GM23338 (cell line): ENCODE data around the gene EP400. TPM values are rescaled to one million over a fixed set of nuclear protein-coding genes. Genes with fewer than 3 reads are reported as not detected.

Experiments
- ATAC-seq: fragments of 200-7000 bp; cut with Tn5 transposase; 3 replicates; pipeline ENCODE4 v1.9.1; 2020
- DNase-seq: peaks from one replicate; pipeline ENCODE4 v3.0.0-alpha.2; 2015; ENCODE audit warnings: low spot score
- H2AFZ ChIP-seq: fragments of 200-600 bp; sonication (generic); 2 replicates; pipeline ENCODE4 v1.8.0; 2016; ENCODE audit warnings: antibody characterized with exemption, mild to moderate bottlenecking, moderate library complexity
- H3F3A ChIP-seq: fragments of 200-600 bp; sonication (generic); replicated peaks from 2 replicates; pipeline ENCODE4 v1.8.0; 2017; ENCODE audit warnings: antibody characterized with exemption, mixed run types, low read depth
- H3K27ac ChIP-seq: fragments of 200-600 bp; sonication (generic); 2 replicates; pipeline ENCODE4 v1.6.1; 2016; ENCODE audit warnings: low read depth
- H3K27me3 ChIP-seq: fragments of 200-600 bp; sonication (generic); 2 replicates; pipeline ENCODE4 v1.8.0; 2016; ENCODE audit warnings: mild to moderate bottlenecking, mixed run types, moderate library complexity; ENCODE audit not compliant: insufficient read depth
- H3K36me3 ChIP-seq: fragments of 200-600 bp; sonication (generic); 2 replicates; pipeline ENCODE4 v1.8.0; 2016; ENCODE audit warnings: mild to moderate bottlenecking; ENCODE audit not compliant: insufficient read depth
- H3K4me1 ChIP-seq: fragments of 200-600 bp; sonication (generic); 2 replicates; pipeline ENCODE4 v1.8.0; 2016; ENCODE audit warnings: mild to moderate bottlenecking, moderate library complexity; ENCODE audit not compliant: insufficient read depth
- H3K4me2 ChIP-seq: fragments of 200-600 bp; sonication (generic); 2 replicates; pipeline ENCODE4 v1.7.1; 2017; ENCODE audit warnings: mixed run types
- H3K4me3 ChIP-seq: fragments of 200-600 bp; sonication (generic); 2 replicates; pipeline ENCODE4 v1.6.1; 2016; ENCODE audit warnings: mixed run types
- H3K79me2 ChIP-seq: fragments of 200-600 bp; sonication (generic); replicated peaks from 2 replicates; pipeline ENCODE4 v1.8.0; 2017; ENCODE audit warnings: mild to moderate bottlenecking; ENCODE audit not compliant: insufficient read depth
- H3K9me2 ChIP-seq: fragments of 200-600 bp; sonication (generic); 2 replicates; pipeline ENCODE4 v1.8.0; 2017; ENCODE audit not compliant: insufficient read depth
- H4K20me1 ChIP-seq: fragments of 200-600 bp; sonication (generic); replicated peaks from 2 replicates; pipeline ENCODE4 v1.8.0; 2017; ENCODE audit warnings: mild to moderate bottlenecking; ENCODE audit not compliant: insufficient read depth
- H3K27ac Mint-ChIP-seq: 2 replicates; pipeline ENCODE4 v1.8.0; 2020; ENCODE audit warnings: inconsistent platforms, mild to moderate bottlenecking, moderate library complexity, mixed read lengths
- H3K27me3 Mint-ChIP-seq: 3 replicates; pipeline ENCODE4 v1.8.0; 2022; ENCODE audit warnings: low read depth, mild to moderate bottlenecking, moderate library complexity, mixed read lengths, inconsistent platforms; ENCODE audit not compliant: insufficient read depth, poor library complexity
- H3K36me3 Mint-ChIP-seq: 3 replicates; pipeline ENCODE4 v1.8.0; 2021; ENCODE audit warnings: low read depth, mild to moderate bottlenecking, inconsistent platforms, moderate library complexity, mixed read lengths
- H3K4me1 Mint-ChIP-seq: 3 replicates; pipeline ENCODE4 v1.8.0; 2020; ENCODE audit warnings: mild to moderate bottlenecking, inconsistent platforms, mixed read lengths
- H3K4me3 Mint-ChIP-seq: 3 replicates; pipeline ENCODE4 v1.8.0; 2021; ENCODE audit warnings: moderate library complexity, mild to moderate bottlenecking, inconsistent platforms, mixed read lengths
- H3K9me3 Mint-ChIP-seq: 3 replicates; pipeline ENCODE4 v1.8.0; 2020; ENCODE audit warnings: moderate library complexity, mild to moderate bottlenecking, inconsistent platforms, mixed read lengths
- CREB1 ChIP-seq: fragments of 250-450 bp; sonication (Bioruptor Pico); IDR thresholded peaks from 2 replicates; pipeline ENCODE4 v1.5.0; 2020; ENCODE audit warnings: low read depth, mild to moderate bottlenecking, moderate library complexity
- CTCF ChIP-seq, 2 experiments: fragments of 200-600 bp in 1 of 2; sonication (generic) in 1 of 2; conservative IDR thresholded peaks; 2 replicates each; pipeline versions ENCODE4 v1.5.1 to v1.6.1; 2016 to 2017; ENCODE audit warnings: antibody characterized with exemption in 2 of 2, low read depth in 2 of 2, mild to moderate bottlenecking in 2 of 2, moderate library complexity in 1 of 2
- ETS1 ChIP-seq: IDR thresholded peaks from 2 replicates; pipeline ENCODE4 v1.6.1; 2016; ENCODE audit warnings: antibody characterized with exemption
- EZH2 ChIP-seq: fragments of 200-600 bp; sonication (generic); IDR thresholded peaks from one replicate; pipeline ENCODE4 v1.8.0; 2017; ENCODE audit warnings: antibody characterized with exemption, mild to moderate bottlenecking, low read depth; ENCODE audit not compliant: unreplicated experiment
- EZH2phosphoT487 ChIP-seq: fragments of 200-600 bp; sonication (generic); IDR thresholded peaks from one replicate; pipeline ENCODE4 v1.8.1; 2018; ENCODE audit warnings: antibody characterized with exemption; ENCODE audit not compliant: unreplicated experiment
- JUNB ChIP-seq: IDR thresholded peaks from one replicate; pipeline ENCODE4 v1.6.1; 2016; ENCODE audit warnings: antibody characterized with exemption; ENCODE audit not compliant: unreplicated experiment
- NANOG ChIP-seq: IDR thresholded peaks from 2 replicates; pipeline ENCODE4 v1.6.1; 2016; ENCODE audit warnings: antibody characterized with exemption, borderline replicate concordance
- POLR2AphosphoS5 ChIP-seq: IDR thresholded peaks from 2 replicates; pipeline ENCODE4 v1.6.1; 2016; ENCODE audit warnings: antibody characterized with exemption, low read depth
- REST ChIP-seq: IDR thresholded peaks from one replicate; pipeline ENCODE4 v1.6.1; 2018; ENCODE audit warnings: antibody characterized with exemption; ENCODE audit not compliant: unreplicated experiment
- STAT1 ChIP-seq: IDR thresholded peaks from one replicate; pipeline ENCODE4 v1.6.1; 2016; ENCODE audit warnings: antibody characterized with exemption; ENCODE audit not compliant: unreplicated experiment
- ZNF114 ChIP-seq: fragments of 250-450 bp; sonication (Bioruptor Pico); IDR thresholded peaks from 2 replicates; pipeline ENCODE4 v1.5.0; 2020; ENCODE audit warnings: mild to moderate bottlenecking, moderate library complexity
- ZNF331 ChIP-seq: fragments of 250-450 bp; sonication (Bioruptor Pico); IDR thresholded peaks from 2 replicates; pipeline ENCODE4 v1.5.0; 2020; ENCODE audit warnings: low read depth, mild to moderate bottlenecking, moderate library complexity
- ZNF462 ChIP-seq: fragments of 250-450 bp; sonication (Bioruptor Pico); IDR thresholded peaks from 2 replicates; pipeline ENCODE4 v1.5.0; 2020; ENCODE audit warnings: mild to moderate bottlenecking, moderate library complexity
- polyA plus RNA-seq: library from polyadenylated mRNA; unstranded; fragments of >200 nt; fragmentation: Nextera tagmentation; extraction: Ambion mirVana; gene quantifications from 2 replicates; pipeline ENCODE4 v1.2.1, GENCODE V29; 2016
- total RNA-seq: library from RNA; depleted of rRNA; stranded (reverse); fragments of >200 nt; shearing (Covaris generic); gene quantifications from 2 replicates; pipeline ENCODE4 v1.2.3, GENCODE V29; 2014

The EP400 gene
- total and polyA plus RNA-seq, 2 experiments from 2014 or later = 26.3 to 57.2 TPM

- DNase-seq (no peak), ATAC-seq (no peak)
- 0 out of 2 replicates have a peak, but pooled peaks cover 3% of the 10 kb centered on the region for H3K79me2 ChIP-seq
- no peaks in the 10 kb centered on the region for H3K9me3 Mint-ChIP-seq
- H3K36me3 ChIP-seq = 0 out of 2 replicates have a peak, but pooled peaks cover 6% of the 10 kb centered on the region
- H3K4me1 ChIP-seq = no peaks in the 10 kb centered on the region
- peaks cover 29% of the 10 kb centered on the region for H3K36me3 Mint-ChIP-seq
- no peak overlapping the region for H3K4me2 ChIP-seq
- H4K20me1 ChIP-seq = peaks cover 5% of the 10 kb centered on the region; the same call in 1 of the 2 replicates
- peaks cover 22% of the 10 kb centered on the region for H3K4me1 Mint-ChIP-seq
- H3K27ac ChIP-seq = no peak overlapping the region
- H3K4me3 Mint-ChIP-seq = no peak overlapping the region
- H3K27me3 Mint-ChIP-seq = peaks cover 8% of the 10 kb centered on the region
- H3K9me2 ChIP-seq = no peaks in the 10 kb centered on the region
- H3K27ac Mint-ChIP-seq = no peak overlapping the region
- no peaks in the 10 kb centered on the region for H3F3A ChIP-seq
- H3K27me3 ChIP-seq = no peaks in the 10 kb centered on the region
- TF ChIP-seq ZNF462 = no peak
- no peak for TF ChIP-seq STAT1
- no peak for TF ChIP-seq EZH2
- TF ChIP-seq CTCF (conservative IDR thresholded peaks at IDR 0.05; ENCODE audit: low read depth in 2 of 2) = no peak
- no peak for TF ChIP-seq ZNF331 (CRISPR knock-in tag)
- TF ChIP-seq ZNF114 = no peak
- no peak for TF ChIP-seq EZH2phosphoT487
- no peak for TF ChIP-seq ETS1
- TF ChIP-seq POLR2AphosphoS5 = no peak
- TF ChIP-seq JUNB = no peak
- no peak for TF ChIP-seq REST
- no peak for TF ChIP-seq NANOG
- TF ChIP-seq CREB1 = no peak
- no peak overlapping the region for H3K4me3 ChIP-seq
- no peak overlapping the region for H2AFZ ChIP-seq
Observed at GRCh38 chr12:132106921-132107320, 157.2 kb downstream of the EP400 start.
